ENCODE results near the gene ATG101.

DNA sequence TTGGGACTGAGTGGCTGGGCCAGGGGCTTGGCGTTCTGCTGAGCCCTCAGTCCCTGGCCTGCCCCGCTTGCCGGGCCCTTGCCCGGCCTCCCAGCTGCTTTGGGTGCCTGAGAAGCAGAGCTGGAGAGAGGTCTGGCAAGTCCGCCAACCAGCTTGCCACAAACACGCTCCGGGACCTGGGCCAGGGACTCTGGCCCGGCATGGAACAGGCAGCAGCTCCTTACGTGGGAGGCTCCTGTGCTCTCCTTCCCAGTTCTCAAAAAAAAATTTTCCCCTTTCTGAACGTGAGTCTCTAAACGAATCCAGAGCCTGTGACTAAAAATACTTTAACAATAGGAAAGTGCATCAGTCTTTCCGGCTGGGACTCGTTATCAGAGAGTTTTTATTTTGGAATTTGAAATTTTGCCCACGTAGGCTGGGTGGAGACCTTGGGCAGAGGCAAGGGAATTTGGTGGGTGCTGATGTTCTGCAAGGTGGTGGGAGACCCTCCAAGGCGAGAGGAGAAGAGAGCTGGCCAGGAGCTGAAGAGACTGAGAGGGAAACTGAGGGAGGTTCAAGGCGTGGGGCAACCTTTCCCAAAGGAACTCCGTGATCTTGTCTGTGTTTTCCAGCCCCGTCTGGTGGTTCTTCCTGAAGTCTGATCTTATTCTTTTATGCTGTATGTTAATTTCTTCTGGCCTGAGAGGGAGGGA, 25.3 kb upstream of the ATG101 start:
- TF ChIP-seq GATA2 (IDR thresholded peaks at IDR 0.05; ENCODE audit: low read depth, low read length) = no peak
- no peak for TF ChIP-seq GATA3 (IDR thresholded peaks at IDR 0.05; ENCODE audit: low read depth, low read length)
